Astrocyte (in vitro differentiated cells and primary cell): Measurements from ENCODE around the gene USP9X. TPM values are rescaled to one million over a fixed set of nuclear protein-coding genes. Genes with fewer than 3 reads are reported as not detected.

Experiments
- DNase-seq: peaks from one replicate; pipeline ENCODE4 v3.0.0-alpha.2; 2010; ENCODE audit warnings: low read depth
- FAIRE-seq: peaks from 2 replicates; lab custom pipeline; 2011; peaks lifted over from hg19 to GRCh38; lab: Jason Lieb, UNC
- H2AFZ ChIP-seq: 2 replicates; pipeline ENCODE4 v1.6.0; 2012; ENCODE audit warnings: low read depth, low read length, inconsistent platforms
- H3K27ac ChIP-seq: 2 replicates; pipeline ENCODE4 v1.5.1; 2011; ENCODE audit warnings: low read depth, low read length, inconsistent platforms
- H3K27me3 ChIP-seq: 2 replicates; pipeline ENCODE4 v1.6.0; 2011; ENCODE audit warnings: low read length, inconsistent platforms; ENCODE audit not compliant: insufficient read depth
- H3K36me3 ChIP-seq: 2 replicates; pipeline ENCODE4 v1.5.1; 2011; ENCODE audit warnings: low read length, inconsistent platforms; ENCODE audit not compliant: insufficient read depth
- H3K4me1 ChIP-seq: 2 replicates; pipeline ENCODE4 v1.5.1; 2011; ENCODE audit warnings: low read length, inconsistent platforms; ENCODE audit not compliant: insufficient read depth
- H3K4me2 ChIP-seq: 2 replicates; pipeline ENCODE4 v1.6.0; 2012; ENCODE audit warnings: low read length, inconsistent platforms
- H3K4me3 ChIP-seq: 2 replicates; pipeline ENCODE4 v1.5.1; 2011; ENCODE audit warnings: low read depth, mild to moderate bottlenecking, low read length, inconsistent platforms; ENCODE audit not compliant: insufficient read depth
- H3K79me2 ChIP-seq: 2 replicates; pipeline ENCODE4 v1.6.0; 2012; ENCODE audit warnings: mild to moderate bottlenecking, low read length, inconsistent platforms; ENCODE audit not compliant: insufficient read depth
- H3K9ac ChIP-seq: 2 replicates; pipeline ENCODE4 v1.6.0; 2012; ENCODE audit warnings: mild to moderate bottlenecking, low read length, inconsistent platforms
- H3K9me3 ChIP-seq: 2 replicates; pipeline ENCODE4 v1.5.1; 2012; ENCODE audit warnings: low read depth, mild to moderate bottlenecking, low read length, inconsistent platforms; ENCODE audit not compliant: insufficient read depth
- H4K20me1 ChIP-seq: 2 replicates; pipeline ENCODE4 v1.6.0; 2012; ENCODE audit warnings: low read length, inconsistent platforms; ENCODE audit not compliant: insufficient read depth
- H3K27ac Mint-ChIP-seq: one replicate; pipeline ENCODE4 v1.8.0; 2021; ENCODE audit warnings: mild to moderate bottlenecking, mixed read lengths; ENCODE audit not compliant: unreplicated experiment
- H3K27me3 Mint-ChIP-seq: one replicate; pipeline ENCODE4 v1.8.0; 2021; ENCODE audit warnings: low read depth, mixed read lengths; ENCODE audit not compliant: unreplicated experiment
- H3K36me3 Mint-ChIP-seq: one replicate; pipeline ENCODE4 v1.8.0; 2021; ENCODE audit warnings: low read depth, mixed read lengths; ENCODE audit not compliant: unreplicated experiment
- H3K4me1 Mint-ChIP-seq: one replicate; pipeline ENCODE4 v1.8.0; 2021; ENCODE audit warnings: low read depth, mixed read lengths; ENCODE audit not compliant: unreplicated experiment
- H3K4me3 Mint-ChIP-seq: one replicate; pipeline ENCODE4 v1.8.0; 2021; ENCODE audit warnings: mild to moderate bottlenecking, moderate library complexity, mixed read lengths; ENCODE audit not compliant: unreplicated experiment
- H3K9me3 Mint-ChIP-seq: one replicate; pipeline ENCODE4 v1.8.0; 2021; ENCODE audit warnings: mild to moderate bottlenecking, mixed read lengths; ENCODE audit not compliant: unreplicated experiment
- CTCF ChIP-seq: IDR thresholded peaks from 2 replicates; pipeline ENCODE4 v1.5.1; 2011; ENCODE audit warnings: low read depth, mild to moderate bottlenecking, inconsistent platforms, low read length, moderate library complexity; ENCODE audit not compliant: insufficient read depth
- EZH2 ChIP-seq: IDR thresholded peaks from 2 replicates; pipeline ENCODE4 v1.6.1; 2012; ENCODE audit warnings: mild to moderate bottlenecking, low read length, inconsistent platforms; ENCODE audit not compliant: insufficient read depth
- total RNA-seq: library from RNA; stranded (reverse); gene quantifications from 2 replicates; pipeline ENCODE4 v1.2.1, GENCODE V29; 2021

Gene USP9X
- total RNA-seq, 1 donor from 2014 or later, result 112 TPM

- TF ChIP-seq CTCF (no peak), EZH2 (no peak)
- no peaks in the 10 kb centered on the region for H3K27me3 Mint-ChIP-seq
- H3K79me2 ChIP-seq, result no peaks in the 10 kb centered on the region
- H3K4me2 ChIP-seq, result no peak overlapping the region
- no peaks in the 10 kb centered on the region for H3K36me3 Mint-ChIP-seq
- H3K4me3 Mint-ChIP-seq, result no peak overlapping the region
- no peak overlapping the region for H3K27ac Mint-ChIP-seq
- peaks cover 1% of the 10 kb centered on the region for H3K4me1 Mint-ChIP-seq
- H3K9ac ChIP-seq, result no peak overlapping the region
- H3K4me3 ChIP-seq, result no peak overlapping the region
- no peak for DNase-seq
- no peak for FAIRE-seq
- no peaks in the 10 kb centered on the region for H3K36me3 ChIP-seq
- no peaks in the 10 kb centered on the region for H3K27me3 ChIP-seq
- H3K4me1 ChIP-seq, result peaks cover 2% of the 10 kb centered on the region
- no peaks in the 10 kb centered on the region for H4K20me1 ChIP-seq
- no peak overlapping the region for H3K27ac ChIP-seq
- H2AFZ ChIP-seq, result no peak overlapping the region
- no peaks in the 10 kb centered on the region for H3K9me3 ChIP-seq
- no peaks in the 10 kb centered on the region for H3K9me3 Mint-ChIP-seq
These were observed 37.2 kb upstream of the USP9X start for GRCh38 chrX:41047878-41048534.

GRCh38 chrX:41050359-41050758 is 34.9 kb upstream of the USP9X start:
- Histone ChIP-seq H3K4me2 (no peak overlapping the region), H2AFZ (no peak overlapping the region), H3K9me3 (no peaks in the 10 kb centered on the region), H3K4me3 (no peak overlapping the region), H3K27me3 (no peaks in the 10 kb centered on the region), H3K27ac (no peak overlapping the region), H3K36me3 (no peaks in the 10 kb centered on the region), H3K4me1 (no peaks in the 10 kb centered on the region), H4K20me1 (no peaks in the 10 kb centered on the region), H3K79me2 (no peaks in the 10 kb centered on the region), H3K9ac (no peak overlapping the region)
- no peaks in the 10 kb centered on the region for H3K27me3 Mint-ChIP-seq
- no peaks in the 10 kb centered on the region for H3K36me3 Mint-ChIP-seq
- TF ChIP-seq CTCF (no peak), EZH2 (no peak)
- DNase-seq (no peak), FAIRE-seq (no peak)
- H3K4me1 Mint-ChIP-seq, result no peaks in the 10 kb centered on the region
- H3K27ac Mint-ChIP-seq, result no peak overlapping the region
- H3K4me3 Mint-ChIP-seq, result no peak overlapping the region
- no peaks in the 10 kb centered on the region for H3K9me3 Mint-ChIP-seq

GRCh38 chrX:41051288-41051687 is 34.0 kb upstream of the USP9X start:
- peaks cover 3% of the 10 kb centered on the region for H3K4me1 Mint-ChIP-seq
- H3K4me1 ChIP-seq, result no peaks in the 10 kb centered on the region
- H3K79me2 ChIP-seq, result no peaks in the 10 kb centered on the region
- H3K9me3 ChIP-seq, result no peaks in the 10 kb centered on the region
- no peaks in the 10 kb centered on the region for H3K9me3 Mint-ChIP-seq
- no peak for FAIRE-seq
- no peak overlapping the region for H3K27ac Mint-ChIP-seq
- no peak for DNase-seq
- no peaks in the 10 kb centered on the region for H3K36me3 ChIP-seq
- H2AFZ ChIP-seq, result no peak overlapping the region
- TF ChIP-seq CTCF, result no peak
- no peak for TF ChIP-seq EZH2
- H4K20me1 ChIP-seq, result no peaks in the 10 kb centered on the region
- H3K4me3 Mint-ChIP-seq, result no peak overlapping the region
- H3K4me2 ChIP-seq, result no peak overlapping the region
- no peak overlapping the region for H3K9ac ChIP-seq
- H3K27me3 ChIP-seq, result no peaks in the 10 kb centered on the region
- H3K36me3 Mint-ChIP-seq, result no peaks in the 10 kb centered on the region
- H3K4me3 ChIP-seq, result no peak overlapping the region
- H3K27ac ChIP-seq, result no peak overlapping the region
- H3K27me3 Mint-ChIP-seq, result no peaks in the 10 kb centered on the region
